Measurements from ENCODE around the gene SLC6A18.

GRCh38 chr5:1199649-1200494 lies 25.3 kb upstream of the SLC6A18 start:
- no peak for TF ChIP-seq POLR2AphosphoS5 (IDR thresholded peaks at IDR 0.05; ENCODE audit: low read depth, low read length)
- TF ChIP-seq POLR2A (IDR thresholded peaks at IDR 0.05; ENCODE audit: low read depth, low read length), result no peak

All from GM12892 (cell line).